Transverse colon (tissue), 4 donors: ENCODE data around the gene BICDL1. TPM values are rescaled to one million over a fixed set of nuclear protein-coding genes. Genes with fewer than 3 reads are reported as not detected.
A peak's percentile ranks its signal among the peaks of the same experiment; 100 is the strongest.

ENCODE experiments used
- DNase-seq: peaks from one replicate; pipeline ENCODE4 v3.0.0-alpha.2; 2019
- H3K27ac ChIP-seq, 4 donors: fragments of 200-600 bp; sonication (generic); 2 replicates each; pipeline ENCODE4 v1.5.1; 2016 to 2018; ENCODE audit warnings: inconsistent platforms in 4 of 4
- H3K27me3 ChIP-seq: fragments of 200-600 bp; sonication (generic); 2 replicates; pipeline ENCODE4 v1.5.1; 2017; ENCODE audit warnings: inconsistent platforms
- H3K36me3 ChIP-seq, 4 donors: fragments of 200-600 bp; sonication (generic); 2 replicates each; pipeline ENCODE4 v1.5.1; 2017 to 2019; ENCODE audit warnings: inconsistent platforms in 4 of 4
- H3K4me1 ChIP-seq, 4 donors: fragments of 200-600 bp; sonication (generic); 2 replicates each; pipeline ENCODE4 v1.5.1; 2017 to 2020; ENCODE audit warnings: inconsistent platforms in 4 of 4
- H3K4me3 ChIP-seq, 4 donors: fragments of 200-600 bp; sonication (generic); 1 replicate in 1 of 4; 2 replicates in 3 of 4; pipeline versions ENCODE4 v1.5.1 to v1.6.1; 2017 to 2019; ENCODE audit warnings: inconsistent platforms in 4 of 4
- H3K9me3 ChIP-seq, 2 donors: fragments of 200-600 bp; sonication (generic); 2 replicates each; pipeline ENCODE4 v1.5.1; 2017 to 2019; ENCODE audit warnings: inconsistent platforms in 2 of 2
- CTCF ChIP-seq, 5 experiments: fragments of 200-600 bp in 3 of 5; fragments of 450-650 bp in 2 of 5; sonication (generic) in 3 of 5; IDR thresholded peaks; 1 replicate in 2 of 5; 2 replicates in 3 of 5; pipeline ENCODE4 v1.5.1; 2016 to 2017; ENCODE audit warnings: antibody characterized with exemption in 5 of 5, inconsistent platforms in 3 of 5, mild to moderate bottlenecking in 2 of 5, moderate library complexity in 1 of 5
- EP300 ChIP-seq: sonication (generic); formaldehyde crosslinking; IDR thresholded peaks from one replicate; pipeline ENCODE4 v1.6.1; 2017; ENCODE audit warnings: antibody characterized with exemption, low read depth
- POLR2A ChIP-seq: fragments of 450-650 bp; IDR thresholded peaks from one replicate; pipeline ENCODE4 v1.6.1; 2016; ENCODE audit warnings: antibody characterized with exemption, mild to moderate bottlenecking, moderate library complexity
- POLR2AphosphoS5 ChIP-seq, 3 donors: sonication (generic); formaldehyde crosslinking; IDR thresholded peaks; one replicate each; pipeline ENCODE4 v1.6.1; 2016; ENCODE audit warnings: antibody characterized with exemption in 3 of 3
- WGBS, 2 donors: methylation state at CpG; one replicate each; pipeline ENCODE4 v1.1.5; 2018; ENCODE audit warnings: low coverage in 1 of 2; 5-methylcytosine and 5-hydroxymethylcytosine counted together
- in situ Hi-C, 4 donors: fragments of 200-750 bp; cut with MboI; loops; one replicate each; pipeline versions ENCODE4 v1.15.0 to v1.15.1; 2017; ENCODE audit warnings: low sequenced_read_pairs in 3 of 4, low pct_ligation_motif_present in 1 of 4, low pct_unique_long_range_greater_than_20kb in 1 of 4
- intact Hi-C: fragments of 100-400 bp; cut with DNase I; formaldehyde crosslinking; loops from one replicate; pipeline ENCODE4 v1.15.1; 2023; ENCODE audit warnings: low total_unique reads
- total RNA-seq, 4 donors: library from RNA; depleted of rRNA; stranded (reverse); fragments of >200 nt; gene quantifications; one replicate each; pipeline ENCODE4 v1.1.0, GENCODE V29; 2016

The BICDL1 gene
- total RNA-seq, 4 donors from 2014 or later = 3.2 to 19.5 (median 6.9) TPM

GRCh38 chr12:120110550-120111501, 121.8 kb downstream of the BICDL1 start:
- TF ChIP-seq EP300 (no peak), POLR2AphosphoS5 (IDR thresholded peaks at IDR 0.05) (no peak), POLR2A (no peak), CTCF (IDR thresholded peaks at IDR 0.05) (no peak)
- Histone ChIP-seq H3K4me1 (peaks cover 14 to 50% (median 21%) of the 10 kb centered on the region in 4 donors), H3K9me3 (no peaks in the 10 kb centered on the region), H3K4me3 (no peak overlapping the region), H3K36me3 (no peaks in the 10 kb centered on the region), H3K27me3 (no peaks in the 10 kb centered on the region), H3K27ac (peak overlapping the region; percentile 9 to 39 (median 26))
- peak; percentile 58 for DNase-seq
- 68% methylated on average over 26 of the region's 26 CpGs; no CpG with 5 or more reads in 1 of the 2 donors for WGBS, 2 donors
- in situ Hi-C loops = no loop called here
- intact Hi-C loops = no loop called here

- peak overlapping the region in 1 of 4 donors; percentile 96 for H3K27ac ChIP-seq
- H3K27me3 ChIP-seq = no peaks in the 10 kb centered on the region
- DNase-seq = no peak
- intact Hi-C loops = no loop called here
- no peaks in the 10 kb centered on the region for H3K36me3 ChIP-seq
- H3K9me3 ChIP-seq = no peaks in the 10 kb centered on the region
- H3K4me1 ChIP-seq = peaks cover 31 to 69% (median 39%) of the 10 kb centered on the region in 4 donors
- H3K4me3 ChIP-seq = peak overlapping the region in 2 of 4 donors; percentile 80 to 94
- 69 to 82% methylated on average over 3 of the region's 3 CpGs for WGBS, 2 donors
- TF ChIP-seq POLR2AphosphoS5 (IDR thresholded peaks at IDR 0.05) = no peak
- TF ChIP-seq EP300 = no peak
- no peak for TF ChIP-seq POLR2A
- no peak for TF ChIP-seq CTCF (IDR thresholded peaks at IDR 0.05)
- in situ Hi-C loops = no loop called here
Observed at GRCh38 chr12:120115066-120115465, 126.0 kb downstream of the BICDL1 start.

- no peak for TF ChIP-seq EP300
- no peak for TF ChIP-seq POLR2AphosphoS5 (IDR thresholded peaks at IDR 0.05)
- no peak for TF ChIP-seq CTCF (IDR thresholded peaks at IDR 0.05)
- TF ChIP-seq POLR2A = no peak
- Histone ChIP-seq H3K27ac (peak overlapping the region; percentile 96 to 99 (median 97)), H3K4me1 (peaks cover 31 to 64% (median 34%) of the 10 kb centered on the region in 4 donors), H3K27me3 (no peaks in the 10 kb centered on the region), H3K9me3 (no peaks in the 10 kb centered on the region), H3K36me3 (no peaks in the 10 kb centered on the region), H3K4me3 (peak overlapping the region; percentile 77 to 94 (median 84))
- in situ Hi-C loops (no loop called here), intact Hi-C loops (no loop called here)
- peak; percentile 53 for DNase-seq
- 13 to 15% methylated on average over 9 to 25 of the region's 31 CpGs for WGBS, 2 donors
Observed at GRCh38 chr12:120115692-120116440, 126.8 kb downstream of the BICDL1 start.

- Histone ChIP-seq H3K9me3 (no peaks in the 10 kb centered on the region), H3K4me3 (peak within 1 kb of the TSS; percentile 77 to 94 (median 87)), H3K27me3 (no peaks in the 10 kb centered on the region), H3K4me1 (peaks cover 28 to 59% (median 33%) of the 10 kb centered on the region in 4 donors), H3K36me3 (no peaks in the 10 kb centered on the region), H3K27ac (peak within 1 kb of the TSS; percentile 96 to 99 (median 97))
- no peak for DNase-seq
- no peak for TF ChIP-seq EP300
- no peak for TF ChIP-seq POLR2A
- TF ChIP-seq POLR2AphosphoS5 (IDR thresholded peaks at IDR 0.05) = no peak
- no peak for TF ChIP-seq CTCF (IDR thresholded peaks at IDR 0.05)
- 0% methylated on average over 24 of the region's 50 CpGs; no CpG with 5 or more reads in 1 of the 2 donors for WGBS, 2 donors
- in situ Hi-C loops = no loop called here
- intact Hi-C loops = no loop called here
Observed at GRCh38 chr12:120116441-120116791, 127.4 kb downstream of the BICDL1 start, which contains the start of gene RAB35. Gene RAB35 (minus strand): TSS chr12:120116753. CDS start chr12:120116650, 103 bp downstream.
